HCT116 (cell line): Measurements from ENCODE around the gene ADGRG7. TPM values are rescaled to one million over a fixed set of nuclear protein-coding genes. Genes with fewer than 3 reads are reported as not detected.

Source experiments
- ATAC-seq: fragments of 200-7000 bp; cut with Tn5 transposase; 2 replicates; pipeline ENCODE4 v1.9.1; 2020; ENCODE audit warnings: mild to moderate bottlenecking, moderate library complexity
- BruUV-seq: library from RNA; stranded (reverse); fragments of 400-500 nt; replicated peaks from 2 replicates; lab custom pipeline; 2021; lab: Mats Ljungman, UMichigan
- CTCF ChIA-PET: fragments of 300-600 bp; sonication (Branson Sonifier 250); formaldehyde crosslinking; loops from one replicate; lab custom pipeline; 2021; ENCODE audit warnings: antibody characterized with exemption; lab: Charles Lee
- POLR2A ChIA-PET: fragments of 300-600, 350-600 bp; sonication (Branson Sonifier 250); formaldehyde crosslinking; loops from one replicate; lab custom pipeline; 2021; ENCODE audit warnings: antibody characterized with exemption; lab: Charles Lee
- RAD21 ChIA-PET, 2 experiments: fragments of 300-600 bp; sonication (Branson Sonifier 250); formaldehyde crosslinking; loops; one replicate each; lab custom pipeline; 2023; ENCODE audit warnings: low total read pairs in 2 of 2; ENCODE audit not compliant: uncharacterized antibody in 2 of 2, unreplicated experiment in 2 of 2, low non-redundant PET in 1 of 2; lab: Charles Lee
- DNase-seq: peaks from one replicate; pipeline ENCODE4 v3.0.0-alpha.2; 2010; ENCODE audit warnings: low read depth, low spot score
- H2AFZ ChIP-seq: fragments of 200-600 bp; shearing (Covaris generic), sonication (generic); 2 replicates; pipeline ENCODE4 v1.6.1; 2017; ENCODE audit warnings: low read depth, mixed run types, mixed read lengths, antibody characterized with exemption, low read length; ENCODE audit not compliant: poor library complexity, severe bottlenecking
- H3K27ac ChIP-seq: 2 replicates; pipeline ENCODE4 v1.5.1; 2012; ENCODE audit warnings: low read depth, low read length
- H3K27me3 ChIP-seq: fragments of 200-600 bp; sonication (generic); 2 replicates; pipeline ENCODE4 v1.6.1; 2016; ENCODE audit warnings: mixed run types, low read length, mixed read lengths; ENCODE audit not compliant: insufficient read depth
- H3K36me3 ChIP-seq, 2 experiments: fragments of 200-500 bp in 1 of 2; fragments of 200-600 bp in 1 of 2; sonication (Bioruptor generic) in 1 of 2; sonication (generic) in 1 of 2; 2 replicates each; pipeline versions ENCODE4 v1.5.1 to v1.6.1; 2014 to 2016; ENCODE audit warnings: low read length in 2 of 2, inconsistent platforms in 1 of 2, mixed read lengths in 1 of 2, mixed run types in 1 of 2; ENCODE audit not compliant: insufficient read depth in 2 of 2, control insufficient read depth in 1 of 2
- H3K4me1 ChIP-seq, 2 experiments: fragments of 200-600 bp in 1 of 2; sonication (generic) in 1 of 2; 2 replicates each; pipeline versions ENCODE4 v1.5.1 to v1.6.1; 2012 to 2017; ENCODE audit warnings: low read length in 2 of 2, inconsistent platforms in 1 of 2, mild to moderate bottlenecking in 1 of 2, mixed read lengths in 1 of 2, mixed run types in 1 of 2, moderate library complexity in 1 of 2; ENCODE audit not compliant: insufficient read depth in 2 of 2, control insufficient read depth in 1 of 2
- H3K4me2 ChIP-seq: fragments of 200-600 bp; sonication (generic); 2 replicates; pipeline ENCODE4 v1.6.1; 2017; ENCODE audit warnings: mixed run types, low read length, mixed read lengths
- H3K4me3 ChIP-seq, 2 experiments: fragments of 200-600 bp in 1 of 2; sonication (generic) in 1 of 2; replicated peaks in 1 of 2; 2 replicates each; pipeline ENCODE4 v1.5.1; 2011 to 2016; ENCODE audit warnings: low read length in 2 of 2, control low read depth in 1 of 2, low read depth in 1 of 2, mild to moderate bottlenecking in 1 of 2, mixed read lengths in 1 of 2, mixed run types in 1 of 2
- H3K79me2 ChIP-seq: fragments of 200-600 bp; sonication (generic); 2 replicates; pipeline ENCODE4 v1.6.1; 2017; ENCODE audit warnings: mild to moderate bottlenecking, mixed run types, low read length, moderate library complexity, mixed read lengths; ENCODE audit not compliant: insufficient read depth
- H3K9ac ChIP-seq: fragments of 200-600 bp; sonication (generic); 2 replicates; pipeline ENCODE4 v1.6.1; 2016; ENCODE audit warnings: low read length, mixed read lengths
- H3K9me2 ChIP-seq: fragments of 200-600 bp; sonication (generic), shearing (Covaris generic); 2 replicates; pipeline ENCODE4 v1.6.1; 2017; ENCODE audit warnings: mixed run types, mild to moderate bottlenecking, moderate library complexity; ENCODE audit not compliant: insufficient read depth
- H3K9me3 ChIP-seq, 2 experiments: fragments of 200-500 bp in 1 of 2; fragments of 200-600 bp in 1 of 2; sonication (Bioruptor generic) in 1 of 2; sonication (generic) in 1 of 2; 2 replicates each; pipeline ENCODE4 v1.6.1; 2014 to 2017; ENCODE audit warnings: low read length in 2 of 2, mixed read lengths in 2 of 2, inconsistent platforms in 1 of 2, low read depth in 1 of 2, mild to moderate bottlenecking in 1 of 2, mixed run types in 1 of 2, moderate library complexity in 1 of 2; ENCODE audit not compliant: control insufficient read depth in 1 of 2, insufficient read depth in 1 of 2
- H4K20me1 ChIP-seq: fragments of 200-600 bp; sonication (generic), shearing (Covaris generic); 2 replicates; pipeline ENCODE4 v1.6.1; 2017; ENCODE audit warnings: mixed run types, mild to moderate bottlenecking, moderate library complexity; ENCODE audit not compliant: insufficient read depth
- CBX3 ChIP-seq: IDR thresholded peaks from 2 replicates; pipeline ENCODE4 v1.6.1; 2012; ENCODE audit warnings: low read depth
- CEBPB ChIP-seq: IDR thresholded peaks from 2 replicates; pipeline ENCODE4 v1.6.1; 2012; ENCODE audit warnings: low read depth
- EGR1 ChIP-seq: IDR thresholded peaks from 2 replicates; pipeline ENCODE4 v1.6.1; 2012; ENCODE audit warnings: low read depth
- ELF1 ChIP-seq: IDR thresholded peaks from 2 replicates; pipeline ENCODE4 v1.6.1; 2012; ENCODE audit warnings: low read depth, borderline replicate concordance
- EZH2 ChIP-seq: fragments of 200-600 bp; sonication (generic); IDR thresholded peaks from 2 replicates; pipeline ENCODE4 v1.6.1; 2017; ENCODE audit warnings: antibody characterized with exemption, mixed run types
- EZH2phosphoT487 ChIP-seq: fragments of 200-600 bp; IDR thresholded peaks from 2 replicates; pipeline ENCODE4 v1.6.1; 2018; ENCODE audit warnings: antibody characterized with exemption, borderline replicate concordance
- FOSL1 ChIP-seq: IDR thresholded peaks from 2 replicates; pipeline ENCODE4 v1.6.1; 2012; ENCODE audit warnings: low read depth
- MAX ChIP-seq: IDR thresholded peaks from 2 replicates; pipeline ENCODE4 v1.6.1; 2012
- POLR2A ChIP-seq: IDR thresholded peaks from 2 replicates; pipeline ENCODE4 v1.7.0; 2011; ENCODE audit warnings: borderline replicate concordance; ENCODE audit not compliant: insufficient read depth, insufficient read length; ENCODE audit errors: extremely low read depth
- POLR2AphosphoS5 ChIP-seq: IDR thresholded peaks from 2 replicates; pipeline ENCODE4 v1.6.1; 2011; ENCODE audit warnings: mild to moderate bottlenecking, low read depth, low read length, moderate library complexity
- RAD21 ChIP-seq: IDR thresholded peaks from 2 replicates; pipeline ENCODE4 v1.6.1; 2012; ENCODE audit warnings: low read depth, mild to moderate bottlenecking
- REST ChIP-seq: IDR thresholded peaks from 2 replicates; pipeline ENCODE4 v1.6.1; 2012; ENCODE audit warnings: low read depth
- SIN3A ChIP-seq: IDR thresholded peaks from 2 replicates; pipeline ENCODE4 v1.6.1; 2012; ENCODE audit warnings: low read depth
- SP1 ChIP-seq: IDR thresholded peaks from 2 replicates; pipeline ENCODE4 v1.6.1; 2012; ENCODE audit warnings: low read depth
- TCF7L2 ChIP-seq: IDR thresholded peaks from 2 replicates; pipeline ENCODE4 v1.7.0; 2011; ENCODE audit warnings: borderline replicate concordance, inconsistent platforms; ENCODE audit not compliant: insufficient read depth, insufficient read length; ENCODE audit errors: extremely low read depth
- YY1 ChIP-seq: IDR thresholded peaks from 2 replicates; pipeline ENCODE4 v1.6.1; 2011; ENCODE audit warnings: low read length, low read depth, moderate library complexity, mild to moderate bottlenecking; ENCODE audit not compliant: insufficient replicate concordance; ENCODE audit errors: extremely low read depth
- intact Hi-C: fragments of 100-400 bp; cut with micrococcal nuclease; formaldehyde crosslinking; loops from 2 replicates; pipeline ENCODE4 v1.10.0; 2022
- total RNA-seq: library from RNA; stranded (reverse); gene quantifications from one replicate; pipeline ENCODE4 v1.2.1, GENCODE V29; 2021; ENCODE audit not compliant: unreplicated experiment
- TF ChIP-seq, protein P1 (sequence below): IDR thresholded peaks from 2 replicates; pipeline ENCODE4 v1.6.1; 2012
- TF ChIP-seq, protein P2 (sequence below): IDR thresholded peaks from 2 replicates; pipeline ENCODE4 v1.6.1; 2011; ENCODE audit warnings: mild to moderate bottlenecking, low read length, moderate library complexity; ENCODE audit not compliant: insufficient replicate concordance; ENCODE audit errors: extremely low read depth
- TF ChIP-seq, protein P3 (sequence below), 3 experiments: fragments of 200-600 bp in 1 of 3; sonication (generic) in 1 of 3; IDR thresholded peaks in 2 of 3; conservative IDR thresholded peaks in 1 of 3; 2 replicates each; pipeline ENCODE4 v1.5.1; 2012 to 2017; ENCODE audit warnings: low read depth in 2 of 3, low read length in 2 of 3, antibody characterized with exemption in 1 of 3, borderline replicate concordance in 1 of 3, control low read depth in 1 of 3, mild to moderate bottlenecking in 1 of 3, mixed read lengths in 1 of 3, mixed run types in 1 of 3, moderate library complexity in 1 of 3; ENCODE audit not compliant: insufficient read depth in 1 of 3

ADGRG7 gene
- total RNA-seq, 1 experiment from 2014 or later = not detected

- H3K4me1 ChIP-seq = peaks cover 5 to 17% of the 10 kb centered on the region in 2 experiments; a peak in 3 of 4 replicates
- TF ChIP-seq CEBPB (no peak), EZH2 (no peak), POLR2AphosphoS5 (no peak), RAD21 (no peak), ELF1 (no peak), FOSL1 (no peak), EZH2phosphoT487 (no peak), POLR2A (no peak), SP1 (no peak), TCF7L2 (no peak), REST (no peak), SIN3A (no peak), EGR1 (no peak), CBX3 (no peak), MAX (no peak), YY1 (no peak)
- TF ChIP-seq, protein P1, sequence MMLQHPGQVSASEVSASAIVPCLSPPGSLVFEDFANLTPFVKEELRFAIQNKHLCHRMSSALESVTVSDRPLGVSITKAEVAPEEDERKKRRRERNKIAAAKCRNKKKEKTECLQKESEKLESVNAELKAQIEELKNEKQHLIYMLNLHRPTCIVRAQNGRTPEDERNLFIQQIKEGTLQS = no peak
- TF ChIP-seq, protein P2, sequence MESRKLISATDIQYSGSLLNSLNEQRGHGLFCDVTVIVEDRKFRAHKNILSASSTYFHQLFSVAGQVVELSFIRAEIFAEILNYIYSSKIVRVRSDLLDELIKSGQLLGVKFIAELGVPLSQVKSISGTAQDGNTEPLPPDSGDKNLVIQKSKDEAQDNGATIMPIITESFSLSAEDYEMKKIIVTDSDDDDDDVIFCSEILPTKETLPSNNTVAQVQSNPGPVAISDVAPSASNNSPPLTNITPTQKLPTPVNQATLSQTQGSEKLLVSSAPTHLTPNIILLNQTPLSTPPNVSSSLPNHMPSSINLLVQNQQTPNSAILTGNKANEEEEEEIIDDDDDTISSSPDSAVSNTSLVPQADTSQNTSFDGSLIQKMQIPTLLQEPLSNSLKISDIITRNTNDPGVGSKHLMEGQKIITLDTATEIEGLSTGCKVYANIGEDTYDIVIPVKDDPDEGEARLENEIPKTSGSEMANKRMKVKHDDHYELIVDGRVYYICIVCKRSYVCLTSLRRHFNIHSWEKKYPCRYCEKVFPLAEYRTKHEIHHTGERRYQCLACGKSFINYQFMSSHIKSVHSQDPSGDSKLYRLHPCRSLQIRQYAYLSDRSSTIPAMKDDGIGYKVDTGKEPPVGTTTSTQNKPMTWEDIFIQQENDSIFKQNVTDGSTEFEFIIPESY = no peak
- TF ChIP-seq, protein P3, sequence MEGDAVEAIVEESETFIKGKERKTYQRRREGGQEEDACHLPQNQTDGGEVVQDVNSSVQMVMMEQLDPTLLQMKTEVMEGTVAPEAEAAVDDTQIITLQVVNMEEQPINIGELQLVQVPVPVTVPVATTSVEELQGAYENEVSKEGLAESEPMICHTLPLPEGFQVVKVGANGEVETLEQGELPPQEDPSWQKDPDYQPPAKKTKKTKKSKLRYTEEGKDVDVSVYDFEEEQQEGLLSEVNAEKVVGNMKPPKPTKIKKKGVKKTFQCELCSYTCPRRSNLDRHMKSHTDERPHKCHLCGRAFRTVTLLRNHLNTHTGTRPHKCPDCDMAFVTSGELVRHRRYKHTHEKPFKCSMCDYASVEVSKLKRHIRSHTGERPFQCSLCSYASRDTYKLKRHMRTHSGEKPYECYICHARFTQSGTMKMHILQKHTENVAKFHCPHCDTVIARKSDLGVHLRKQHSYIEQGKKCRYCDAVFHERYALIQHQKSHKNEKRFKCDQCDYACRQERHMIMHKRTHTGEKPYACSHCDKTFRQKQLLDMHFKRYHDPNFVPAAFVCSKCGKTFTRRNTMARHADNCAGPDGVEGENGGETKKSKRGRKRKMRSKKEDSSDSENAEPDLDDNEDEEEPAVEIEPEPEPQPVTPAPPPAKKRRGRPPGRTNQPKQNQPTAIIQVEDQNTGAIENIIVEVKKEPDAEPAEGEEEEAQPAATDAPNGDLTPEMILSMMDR (IDR thresholded peaks at IDR 0.05 in 2 of 3, conservative IDR thresholded peaks at IDR 0.05 in 1 of 3; ENCODE audit: borderline replicate concordance in 1 of 3, insufficient read depth in 1 of 3, low read depth in 2 of 3, low read length in 2 of 3) = no peak
- TF ChIP-seq, all 23 proteins: peak for 0
- no peaks in the 10 kb centered on the region for H3K9me2 ChIP-seq
- no peak for DNase-seq
- ATAC-seq = peak; percentile 26
- ChIA-PET POLR2A (interaction anchor here (1.3 to 1.7 kb wide), 2 partner anchors 44 to 107 kb away, joined by 3 to 5 read pairs; no protein-coding TSS in a partner anchor), CTCF (interaction anchor here (2.0 kb wide), 1 partner anchor 486 kb away, joined by 5 read pairs; no protein-coding TSS in a partner anchor), RAD21 (no interaction called here)
- peak overlapping the region; percentile 83 for H3K4me2 ChIP-seq
- no peaks in the 10 kb centered on the region for H3K9me3 ChIP-seq
- H3K36me3 ChIP-seq = peaks cover 9 to 15% of the 10 kb centered on the region in 2 experiments; a peak in 3 of 4 replicates
- no peaks in the 10 kb centered on the region for H3K27me3 ChIP-seq
- H2AFZ ChIP-seq = no peak overlapping the region
- H4K20me1 ChIP-seq = peaks cover 28% of the 10 kb centered on the region; the same call in 1 of the 2 replicates
- intact Hi-C loops = loop anchor here (10.0 kb wide), 1 partner anchor 395 kb away; no protein-coding TSS in a partner anchor
- H3K9ac ChIP-seq = peak overlapping the region; percentile 81
- BruUV-seq = no TSS peak
- peak overlapping the region; percentile 91 for H3K27ac ChIP-seq
- H3K79me2 ChIP-seq = peaks cover 51% of the 10 kb centered on the region
- peak overlapping the region; percentile 78 to 92 for H3K4me3 ChIP-seq
These were observed 100.5 kb downstream of the ADGRG7 start for GRCh38 chr3:100709842-100710260.
